BLaER1 treated with 17β-estradiol and CSF1 and Interleukin-3, amounts not matched to agents 10 nM and 100 nM (cell line): Measurements from ENCODE around the gene OSBPL1A.
"Not testable (repeated sequence)": the region's sequence is repeated elsewhere in the genome, so short reads cannot be mapped to it uniquely, and the experiment has no call there.

Experiments used
- H3K27ac ChIP-seq, 11 experiments: shearing (Covaris generic); formaldehyde crosslinking; 2 replicates each; pipeline ENCODE4 v1.8.1; 2022
- H3K27me3 ChIP-seq, 11 experiments: shearing (Covaris generic); formaldehyde crosslinking; 2 replicates each; pipeline ENCODE4 v1.8.1; 2022
- H3K36me3 ChIP-seq, 11 experiments: shearing (Covaris generic); formaldehyde crosslinking; 2 replicates each; pipeline ENCODE4 v1.8.1; 2022
- H3K4me1 ChIP-seq, 10 experiments: shearing (Covaris generic); formaldehyde crosslinking; 2 replicates each; pipeline ENCODE4 v1.8.1; 2022
- H3K4me2 ChIP-seq, 11 experiments: shearing (Covaris generic); formaldehyde crosslinking; 2 replicates each; pipeline ENCODE4 v1.8.1; 2022
- H3K4me3 ChIP-seq, 10 experiments: shearing (Covaris generic); formaldehyde crosslinking; 2 replicates each; pipeline ENCODE4 v1.8.1; 2022
- H3K9ac ChIP-seq, 11 experiments: shearing (Covaris generic); formaldehyde crosslinking; 2 replicates each; pipeline ENCODE4 v1.8.1; 2022
- H3K9me3 ChIP-seq, 11 experiments: shearing (Covaris generic); formaldehyde crosslinking; replicated peaks in 1 of 11; 2 replicates each; pipeline ENCODE4 v1.8.1; 2022
- H4K20me1 ChIP-seq, 11 experiments: shearing (Covaris generic); formaldehyde crosslinking; 2 replicates each; pipeline ENCODE4 v1.8.1; 2022
- Cebpa-rat ChIP-seq, 11 experiments: shearing (Covaris generic); IDR thresholded peaks; 2 replicates each; pipeline ENCODE4 v1.8.1; 2022

Gene OSBPL1A

DNA sequence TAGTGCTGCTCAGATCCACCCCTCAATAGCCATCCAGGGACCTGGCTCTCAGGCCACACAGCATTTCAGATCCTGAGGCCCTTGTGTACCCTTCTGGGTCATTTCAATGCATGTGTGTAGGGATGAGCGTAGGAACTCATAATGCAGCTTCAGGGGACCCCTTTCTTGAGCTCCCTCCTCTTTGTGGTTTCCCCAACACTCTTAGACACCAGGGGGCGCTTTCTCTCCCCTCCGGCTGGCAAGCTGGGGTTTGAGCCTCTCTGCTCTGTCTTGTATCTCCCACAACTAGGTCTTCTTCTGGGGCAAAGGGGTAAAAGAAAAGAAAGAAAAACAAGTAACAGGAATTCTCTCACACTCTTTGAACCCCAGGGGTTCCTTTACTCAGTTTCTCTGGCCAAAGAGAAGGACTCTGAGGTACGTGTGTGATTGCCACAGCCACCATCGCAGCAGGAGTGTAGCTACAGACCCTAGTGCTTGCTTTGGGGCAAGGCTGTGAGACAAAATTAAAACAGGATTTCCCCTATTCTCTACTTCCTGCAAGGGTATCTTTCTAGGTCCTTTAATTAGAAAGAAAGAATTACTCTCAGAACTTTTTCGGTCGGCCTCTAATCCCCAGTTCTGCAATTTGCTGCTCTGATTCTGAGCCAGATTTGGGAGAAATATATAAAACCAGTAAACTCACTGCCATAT, 220.8 kb downstream of the OSBPL1A start:
- Histone ChIP-seq H3K4me1 (peaks cover 12 to 20% (median 16%) of the 10 kb centered on the region in 10 experiments), H3K9me3 (no peaks in the 10 kb centered on the region), H3K27ac (peak overlapping the region in 9 of 11 experiments; percentile 40 to 68 (median 54); a peak in 16 of 22 replicates), H3K36me3 (peaks cover 0 to 14% (median 0%) of the 10 kb centered on the region in 11 experiments; a peak in 5 of 22 replicates), H3K9ac (peak overlapping the region in 6 of 11 experiments; percentile 1 to 45 (median 29); a peak in 8 of 22 replicates), H3K4me2 (peak overlapping the region; percentile 65 to 88 (median 77)), H3K27me3 (no peaks in the 10 kb centered on the region), H3K4me3 (peak overlapping the region in 1 of 10 experiments; percentile 11; a peak in 2 of 20 replicates), H4K20me1 (no peaks in the 10 kb centered on the region)
- TF ChIP-seq Cebpa-rat (IDR thresholded peaks at IDR 0.05) = no peak

- no peak overlapping the region for H3K27ac ChIP-seq
- H3K4me1 ChIP-seq = peaks cover 12 to 18% (median 14%) of the 10 kb centered on the region in 10 experiments
- no peaks in the 10 kb centered on the region for H3K27me3 ChIP-seq
- TF ChIP-seq Cebpa-rat (IDR thresholded peaks at IDR 0.05) = no peak
- no peaks in the 10 kb centered on the region for H3K9me3 ChIP-seq
- H3K4me2 ChIP-seq = no peak overlapping the region
- H3K4me3 ChIP-seq = no peak overlapping the region
- no peak overlapping the region for H3K9ac ChIP-seq
- no peaks in the 10 kb centered on the region for H4K20me1 ChIP-seq
- peaks cover 0 to 19% (median 0%) of the 10 kb centered on the region in 11 experiments; a peak in 8 of 22 replicates for H3K36me3 ChIP-seq
Observed at GRCh38 chr18:24173997-24174396, 223.6 kb downstream of the OSBPL1A start.

GRCh38 chr18:24170360-24170759, 227.3 kb downstream of the OSBPL1A start:
- Histone ChIP-seq H3K9ac (no peak overlapping the region), H4K20me1 (no peaks in the 10 kb centered on the region), H3K27me3 (no peaks in the 10 kb centered on the region), H3K36me3 (peaks cover 6 to 45% (median 17%) of the 10 kb centered on the region in 11 experiments; a peak in 17 of 22 replicates), H3K4me1 (no peaks in the 10 kb centered on the region), H3K9me3 (no peaks in the 10 kb centered on the region), H3K27ac (no peak overlapping the region), H3K4me3 (no peak overlapping the region), H3K4me2 (no peak overlapping the region)
- TF ChIP-seq Cebpa-rat (IDR thresholded peaks at IDR 0.05) = no peak

DNA sequence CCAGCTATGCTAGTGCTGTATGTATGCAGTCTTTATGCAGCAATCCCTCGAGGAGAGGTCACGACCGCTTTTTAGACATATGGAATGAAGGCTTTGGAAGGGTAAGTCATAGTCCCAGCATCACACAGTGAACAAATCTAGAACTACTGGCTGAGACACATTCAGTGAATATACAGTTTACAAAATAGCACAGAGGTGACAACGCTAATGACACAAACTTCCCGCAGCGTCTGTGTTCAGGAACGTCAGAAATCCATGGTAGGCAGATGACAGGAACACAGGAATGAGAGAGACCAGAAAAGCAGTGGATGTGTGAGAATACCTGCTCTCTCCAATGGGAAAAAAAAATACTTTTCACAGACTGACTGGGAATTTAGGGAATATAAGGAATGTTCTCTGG, 229.1 kb downstream of the OSBPL1A start:
- no peaks in the 10 kb centered on the region for H3K27me3 ChIP-seq
- H4K20me1 ChIP-seq = no peaks in the 10 kb centered on the region
- no peaks in the 10 kb centered on the region for H3K9me3 ChIP-seq
- H3K4me2 ChIP-seq = no peak overlapping the region
- no peak overlapping the region for H3K27ac ChIP-seq
- no peak overlapping the region for H3K9ac ChIP-seq
- peaks cover 12 to 56% (median 25%) of the 10 kb centered on the region in 11 experiments; a peak in 19 of 22 replicates for H3K36me3 ChIP-seq
- no peaks in the 10 kb centered on the region for H3K4me1 ChIP-seq
- H3K4me3 ChIP-seq = no peak overlapping the region
- TF ChIP-seq Cebpa-rat (IDR thresholded peaks at IDR 0.05) = no peak

- Histone ChIP-seq H3K27me3 (no peaks in the 10 kb centered on the region), H3K4me1 (no peaks in the 10 kb centered on the region), H3K36me3 (peaks cover 11 to 87% (median 43%) of the 10 kb centered on the region in 11 experiments), H3K4me3 (no peak overlapping the region), H4K20me1 (no peaks in the 10 kb centered on the region), H3K9me3 (no peaks in the 10 kb centered on the region), H3K4me2 (no peak overlapping the region), H3K9ac (no peak overlapping the region), H3K27ac (no peak overlapping the region)
- no peak for TF ChIP-seq Cebpa-rat (IDR thresholded peaks at IDR 0.05)
Observed at GRCh38 chr18:24161304-24161703, 236.3 kb downstream of the OSBPL1A start.

DNA sequence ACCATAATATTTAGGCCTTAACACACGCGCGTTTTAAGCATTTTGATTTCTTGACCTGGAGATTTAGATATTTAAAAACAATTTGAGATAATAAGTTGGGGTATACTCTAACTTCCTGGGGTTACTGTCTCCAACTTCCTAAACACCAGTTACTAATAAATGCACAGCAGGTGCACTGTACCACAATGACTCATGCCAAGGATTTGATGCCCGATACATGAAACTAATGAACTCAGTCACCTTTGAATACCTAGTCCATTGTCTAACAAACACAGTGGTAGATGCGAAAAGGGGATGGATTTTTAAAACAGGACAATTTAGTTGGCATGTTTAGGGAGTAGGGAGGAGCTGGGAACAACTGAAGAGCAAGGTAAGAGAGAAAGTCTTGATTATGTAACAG, 237.5 kb downstream of the OSBPL1A start:
- Histone ChIP-seq H3K4me2 (no peak overlapping the region), H3K27me3 (no peaks in the 10 kb centered on the region), H3K4me1 (no peaks in the 10 kb centered on the region), H3K27ac (no peak overlapping the region), H3K9ac (no peak overlapping the region), H3K36me3 (peaks cover 6 to 83% (median 44%) of the 10 kb centered on the region in 11 experiments), H3K4me3 (no peak overlapping the region), H4K20me1 (no peaks in the 10 kb centered on the region), H3K9me3 (no peaks in the 10 kb centered on the region)
- TF ChIP-seq Cebpa-rat (IDR thresholded peaks at IDR 0.05) = no peak

DNA sequence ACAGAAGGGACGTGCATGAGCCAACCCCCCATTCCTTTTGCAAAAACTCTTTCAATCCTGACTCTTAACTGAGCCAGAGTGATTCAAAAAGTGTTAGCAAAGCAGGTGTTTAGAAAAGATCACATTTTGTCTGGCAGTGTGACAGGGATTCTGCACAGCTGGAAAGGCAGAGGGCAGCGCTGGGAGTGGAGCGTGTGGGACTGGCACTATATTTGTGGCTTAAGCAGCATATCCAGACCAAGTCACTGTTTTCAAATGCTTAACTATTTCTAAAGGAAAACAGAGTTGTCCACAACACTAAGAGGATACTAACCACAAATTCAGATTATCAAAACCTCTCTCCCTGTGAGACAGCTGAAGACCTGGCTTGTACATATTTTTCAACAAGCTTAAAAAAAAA, 239.8 kb downstream of the OSBPL1A start:
- Histone ChIP-seq H3K36me3 (peaks cover 0 to 64% (median 30%) of the 10 kb centered on the region in 11 experiments; a peak in 20 of 22 replicates), H3K9ac (no peak overlapping the region)
- TF ChIP-seq Cebpa-rat (IDR thresholded peaks at IDR 0.05) = no peak

GRCh38 chr18:24153397-24153796, 244.2 kb downstream of the OSBPL1A start:
- Histone ChIP-seq H3K4me2 (no peak overlapping the region), H3K27ac (no peak overlapping the region), H3K9ac (no peak overlapping the region), H4K20me1 (no peaks in the 10 kb centered on the region), H3K9me3 (peaks cover 0 to 12% (median 0%) of the 10 kb centered on the region in 11 experiments; a peak in 4 of 22 replicates), H3K27me3 (no peaks in the 10 kb centered on the region), H3K36me3 (peaks cover 0 to 29% (median 10%) of the 10 kb centered on the region in 11 experiments; a peak in 10 of 22 replicates), H3K4me3 (no peak overlapping the region), H3K4me1 (no peaks in the 10 kb centered on the region)
- no peak for TF ChIP-seq Cebpa-rat (IDR thresholded peaks at IDR 0.05)

More for the DNA sequence above, 239.8 kb downstream of the OSBPL1A start:
- no peaks in the 10 kb centered on the region for H3K27me3 ChIP-seq
- H3K4me2 ChIP-seq = no peak overlapping the region
- no peaks in the 10 kb centered on the region for H3K9me3 ChIP-seq
- no peak overlapping the region for H3K27ac ChIP-seq
- no peaks in the 10 kb centered on the region for H4K20me1 ChIP-seq
- H3K4me3 ChIP-seq = no peak overlapping the region
- no peaks in the 10 kb centered on the region for H3K4me1 ChIP-seq

GRCh38 chr18:24149591-24149990, 248.0 kb downstream of the OSBPL1A start:
- not testable (repeated sequence) for H3K27me3 ChIP-seq, H3K4me1 ChIP-seq, H3K9ac ChIP-seq, H3K4me2 ChIP-seq, H3K4me3 ChIP-seq, H3K27ac ChIP-seq, H4K20me1 ChIP-seq
- H3K9me3 ChIP-seq = peaks cover 0 to 12% (median 0%) of the 10 kb centered on the region in 11 experiments; a peak in 4 of 22 replicates
- H3K36me3 ChIP-seq = peaks cover 0 to 10% (median 0%) of the 10 kb centered on the region in 11 experiments; a peak in 2 of 22 replicates

- Histone ChIP-seq H3K4me3 (no peak overlapping the region), H3K27me3 (no peaks in the 10 kb centered on the region), H3K27ac (no peak overlapping the region), H3K9me3 (peaks cover 6 to 19% (median 13%) of the 10 kb centered on the region in 11 experiments; a peak in 19 of 22 replicates), H3K36me3 (no peaks in the 10 kb centered on the region), H3K4me1 (peaks cover 0 to 7% (median 0%) of the 10 kb centered on the region in 10 experiments; a peak in 1 of 20 replicates), H3K9ac (no peak overlapping the region), H3K4me2 (no peak overlapping the region), H4K20me1 (no peaks in the 10 kb centered on the region)
- no peak for TF ChIP-seq Cebpa-rat (IDR thresholded peaks at IDR 0.05)
Observed at GRCh38 chr18:24142376-24142775, 255.2 kb downstream of the OSBPL1A start.
